HG03521 (cell line): Measurements from ENCODE around the gene AKIRIN1.
"Not testable (repeated sequence)": the region's sequence is repeated elsewhere in the genome, so short reads cannot be mapped to it uniquely, and the experiment has no call there.

ENCODE experiments used
- ATAC-seq: cut with Tn5 transposase; IDR thresholded peaks from one replicate; pipeline ENCODE4 v1.9.1; 2021; ENCODE audit warnings: mild to moderate bottlenecking, moderate library complexity; ENCODE audit not compliant: unreplicated experiment

AKIRIN1 gene

DNA sequence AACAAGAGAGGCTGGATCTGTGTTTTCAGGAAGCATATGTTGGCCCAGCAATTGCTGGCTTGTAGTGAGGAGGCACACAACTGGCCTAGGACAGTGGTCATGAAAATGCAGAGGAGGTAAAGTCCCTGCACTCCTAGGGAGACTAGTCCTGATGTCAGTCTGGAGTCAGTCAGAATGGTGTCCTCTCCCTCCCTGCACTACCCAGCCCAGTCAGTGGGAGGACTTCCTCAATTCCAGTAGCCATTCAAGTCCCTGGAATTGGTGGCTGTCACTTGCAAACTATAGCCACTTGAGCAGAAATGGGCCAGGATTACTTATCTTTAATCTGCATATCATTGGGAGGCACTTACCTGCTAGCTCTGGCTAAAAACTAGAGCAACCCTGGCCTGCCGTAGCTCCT is 53.7 kb downstream of the AKIRIN1 start:
- no peak for ATAC-seq

DNA sequence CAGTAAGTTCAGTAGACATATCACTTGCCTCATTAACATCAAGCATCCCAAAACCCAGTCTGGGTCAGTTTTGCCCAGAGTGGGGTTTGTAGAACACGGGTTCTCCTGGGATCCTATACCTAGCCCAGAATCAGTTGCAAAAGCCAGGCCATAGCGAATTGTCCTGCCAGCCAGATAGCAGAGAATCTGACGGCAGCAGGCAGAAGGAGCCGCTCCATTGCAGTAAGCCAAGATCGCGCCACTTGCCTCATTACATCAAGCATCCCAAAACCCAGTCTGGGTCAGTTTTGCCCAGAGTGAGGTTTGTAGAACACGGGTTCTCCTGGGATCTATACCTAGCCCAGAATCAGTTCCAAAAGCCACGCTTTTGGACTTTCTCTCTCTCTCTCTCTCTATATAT is 54.2 kb downstream of the AKIRIN1 start:
- no peak for ATAC-seq

DNA sequence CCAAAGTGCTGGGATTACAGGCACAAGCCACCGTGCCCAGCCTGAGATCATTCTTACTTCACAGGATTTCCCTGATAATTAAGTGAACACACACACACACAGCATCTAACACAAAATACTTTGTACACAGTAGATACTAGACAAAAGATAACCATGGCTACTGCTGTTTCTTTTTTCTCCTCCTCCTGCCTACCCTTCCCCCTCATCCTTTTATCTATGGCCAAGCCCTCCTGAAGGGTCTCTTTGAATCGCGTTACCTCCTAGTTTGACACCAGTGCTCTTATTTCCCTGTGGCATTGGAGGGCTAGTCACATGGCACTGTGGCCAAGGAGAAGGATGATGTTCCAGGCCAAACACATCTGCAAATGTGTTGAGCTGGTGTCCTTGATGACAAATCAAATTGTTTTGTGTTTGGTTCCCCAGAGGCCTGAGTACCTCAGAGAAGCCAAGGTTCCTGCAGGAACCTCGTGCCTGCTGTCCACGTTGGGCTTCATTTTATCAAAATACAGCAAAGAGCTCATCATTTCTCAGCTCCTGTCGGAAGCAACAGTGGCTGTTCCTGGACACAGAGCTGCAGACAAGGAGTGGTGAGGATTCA is 55.6 kb downstream of the AKIRIN1 start:
- ATAC-seq, result no peak

- ATAC-seq, result no peak
Observed at GRCh38 chr1:39047374-39048229, 56.5 kb downstream of the AKIRIN1 start.

GRCh38 chr1:39048745-39049370 is 57.8 kb downstream of the AKIRIN1 start:
- ATAC-seq, result no peak

DNA sequence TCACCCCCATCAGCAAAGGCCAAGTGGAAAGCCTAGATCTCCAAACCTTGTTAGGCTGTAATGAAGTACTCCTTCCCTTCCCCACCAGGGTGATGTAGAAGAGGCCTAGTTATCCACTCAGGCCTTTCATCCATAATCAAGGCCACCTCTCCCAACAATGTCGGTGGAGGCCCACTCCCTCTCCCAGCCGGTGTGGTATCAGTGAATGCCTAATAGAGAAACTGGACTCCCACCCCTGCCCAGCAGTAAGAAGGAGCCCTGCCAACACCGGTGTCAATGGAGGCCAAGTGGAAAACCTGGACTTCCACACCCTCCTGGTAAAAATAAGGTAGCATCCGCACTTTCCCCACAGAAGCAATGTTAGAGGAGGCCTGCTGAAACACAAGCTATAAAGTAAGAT is 58.9 kb downstream of the AKIRIN1 start:
- ATAC-seq, result no peak

- not testable (repeated sequence) for ATAC-seq
Observed at GRCh38 chr1:39051193-39051850, 60.2 kb downstream of the AKIRIN1 start.

GRCh38 chr1:39051956-39052355 is 60.9 kb downstream of the AKIRIN1 start:
- no peak for ATAC-seq

DNA sequence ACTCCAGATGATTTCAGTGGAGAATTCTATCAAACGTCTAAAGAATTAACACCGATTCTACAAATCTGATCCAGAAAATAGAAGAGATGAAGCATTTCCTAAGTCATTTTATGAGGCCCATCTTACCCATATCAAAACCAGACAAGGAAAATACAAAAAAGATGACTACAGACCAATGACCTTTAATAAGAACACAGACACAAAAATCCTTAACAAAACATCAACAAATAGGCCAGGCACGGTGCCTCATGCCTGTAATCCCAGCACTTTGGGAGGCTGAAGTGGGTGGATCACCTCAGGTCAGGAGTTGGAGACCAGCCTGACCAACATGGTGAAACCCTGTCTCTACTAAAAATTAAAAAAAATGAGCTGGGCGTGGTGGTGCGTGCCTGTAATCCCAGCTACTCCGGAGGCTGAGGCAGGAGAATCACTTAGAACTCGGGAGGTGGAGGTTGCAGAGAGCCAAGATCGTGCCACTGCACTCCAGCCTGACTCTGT is 64.2 kb downstream of the AKIRIN1 start:
- not testable (repeated sequence) for ATAC-seq
